Spleen (tissue), 11 donors: ENCODE measurements around the gene MEAK7. TPM values are rescaled to one million over a fixed set of nuclear protein-coding genes. Genes with fewer than 3 reads are reported as not detected.

ENCODE experiments used
- DNase-seq: peaks from one replicate; pipeline ENCODE4 v3.0.0-alpha.2; 2020
- H3K27ac ChIP-seq, 8 donors: fragments of 200-600 bp; sonication (generic) in 7 of 8; 1 replicate in 4 of 8; 2 replicates in 4 of 8; pipeline versions ENCODE4 v1.5.0 to v1.8.0; 2016 to 2021; ENCODE audit warnings: inconsistent platforms in 4 of 8, mild to moderate bottlenecking in 4 of 8, moderate library complexity in 1 of 8
- H3K27me3 ChIP-seq, 7 donors: fragments of 200-600 bp; sonication (generic) in 6 of 7; replicated peaks in 1 of 7; 1 replicate in 4 of 7; 2 replicates in 3 of 7; pipeline versions ENCODE4 v1.5.0 to v1.8.0; 2016 to 2021; ENCODE audit warnings: inconsistent platforms in 3 of 7, mild to moderate bottlenecking in 1 of 7
- H3K36me3 ChIP-seq, 6 donors: fragments of 200-600 bp; sonication (generic) in 5 of 6; 1 replicate in 4 of 6; 2 replicates in 2 of 6; pipeline versions ENCODE4 v1.5.0 to v1.8.0; 2016 to 2021; ENCODE audit warnings: inconsistent platforms in 2 of 6
- H3K4me1 ChIP-seq, 6 donors: fragments of 200-600 bp; sonication (generic) in 5 of 6; 1 replicate in 3 of 6; 2 replicates in 3 of 6; pipeline versions ENCODE4 v1.5.0 to v1.8.0; 2016 to 2021; ENCODE audit warnings: inconsistent platforms in 3 of 6
- H3K4me3 ChIP-seq, 8 donors: fragments of 200-600 bp; sonication (generic) in 7 of 8; 1 replicate in 4 of 8; 2 replicates in 4 of 8; pipeline versions ENCODE4 v1.5.0 to v1.8.0; 2016 to 2021; ENCODE audit warnings: inconsistent platforms in 4 of 8, mild to moderate bottlenecking in 4 of 8, moderate library complexity in 2 of 8
- H3K9me3 ChIP-seq, 8 donors: fragments of 200-600 bp; sonication (generic) in 7 of 8; 1 replicate in 4 of 8; 2 replicates in 4 of 8; pipeline versions ENCODE4 v1.5.0 to v1.8.0; 2016 to 2021; ENCODE audit warnings: inconsistent platforms in 4 of 8
- CTCF ChIP-seq, 11 experiments: fragments of 200-600 bp in 7 of 11; fragments of 450-650 bp in 4 of 11; sonication (generic) in 4 of 11; IDR thresholded peaks in 8 of 11; conservative IDR thresholded peaks in 3 of 11; 1 replicate in 7 of 11; 2 replicates in 4 of 11; pipeline versions ENCODE4 v1.4.0 to v1.8.0; 2016 to 2021; ENCODE audit warnings: antibody characterized with exemption in 11 of 11, inconsistent platforms in 4 of 11, mild to moderate bottlenecking in 1 of 11
- POLR2A ChIP-seq, 3 donors: fragments of 450-650 bp; IDR thresholded peaks; one replicate each; pipeline ENCODE4 v1.5.1; 2017; ENCODE audit warnings: antibody characterized with exemption in 3 of 3, mild to moderate bottlenecking in 1 of 3
- POLR2AphosphoS5 ChIP-seq, 3 donors: sonication (generic); formaldehyde crosslinking; IDR thresholded peaks; one replicate each; pipeline ENCODE4 v1.5.1; 2017; ENCODE audit warnings: antibody characterized with exemption in 3 of 3
- WGBS, 5 donors: extraction: QIAGEN DNeasy Blood & Tissue Kit in 3 of 5; methylation state at CpG; one replicate each; pipeline versions ENCODE4 v1.1.5 to v1.1.7; 2013 to 2018; 5-methylcytosine and 5-hydroxymethylcytosine counted together
- intact Hi-C: fragments of 100-400 bp; cut with DNase I; formaldehyde crosslinking; loops from one replicate; pipeline ENCODE4 v1.15.0; 2023; ENCODE audit warnings: low total_unique reads
- polyA plus RNA-seq, 3 donors: library from polyadenylated mRNA; stranded (reverse); fragments of 200-250 nt; gene quantifications; one replicate each; pipeline ENCODE4 v1.2.1, GENCODE V29; 2013
- total RNA-seq, 7 donors: library from RNA; depleted of rRNA in 3 of 7; stranded (reverse); fragments of >200 nt in 3 of 7; fragmentation: NEBNext Ultra II Directional in 4 of 7; extraction: Animal tissue kit (Norgen Biotek cat#: 25700) in 4 of 7; gene quantifications; one replicate each; pipeline versions ENCODE4 v1.1.0 to v1.2.1, GENCODE V29; 2016 to 2021
- donor health status: healthy with polysubstance abuse.
- donor health status: DM: no; HTN: no; CAD: no; lungs with moderate emphysema.
- donor health status: DM: no; HTN: no; CAD: no.
- donor health status: Bipolar disorder and iron deficiency.
- donor health status: healthy.
- donor health status: DM: no; HTN: no; CAD: no.
- donor health status: DM: yes; HTN: yes; CAD: no.

MEAK7 gene
- total and polyA plus RNA-seq, 10 donors, result 1.5 to 14.9 (median 10.2) TPM

- peaks cover 0 to 3% (median 0%) of the 10 kb centered on the region in 7 donors for H3K27me3 ChIP-seq
- TF ChIP-seq POLR2A (IDR thresholded peaks at IDR 0.05), result no peak
- TF ChIP-seq CTCF (IDR thresholded peaks at IDR 0.05 in 8 of 11, conservative IDR thresholded peaks at IDR 0.05 in 3 of 11), result no peak
- H3K27ac ChIP-seq, result peak overlapping the region in 7 of 8 donors; percentile 68 to 90 (median 77)
- H3K4me3 ChIP-seq, result peak overlapping the region in 1 of 8 donors; percentile 48
- intact Hi-C loops, result loop anchor here (10.0 kb wide), 1 partner anchor 65 kb away; the partner anchor contains the start of gene COTL1
- no peaks in the 10 kb centered on the region for H3K9me3 ChIP-seq
- H3K4me1 ChIP-seq, result peaks cover 6 to 83% (median 31%) of the 10 kb centered on the region in 6 donors
- 63 to 78% (median 65%) methylated on average over 4 of the region's 4 CpGs for WGBS, 5 donors
- H3K36me3 ChIP-seq, result no peaks in the 10 kb centered on the region
- peak; percentile 2 for DNase-seq
Measured at GRCh38 chr16:84550096-84550495, 45.6 kb upstream of the MEAK7 start.

GRCh38 chr16:84548971-84549844, 44.7 kb upstream of the MEAK7 start:
- H3K36me3 ChIP-seq, result no peaks in the 10 kb centered on the region
- no peaks in the 10 kb centered on the region for H3K9me3 ChIP-seq
- H3K4me1 ChIP-seq, result peaks cover 4 to 83% (median 29%) of the 10 kb centered on the region in 6 donors
- WGBS, 5 donors, result 42 to 59% (median 52%) methylated on average over 25 of the region's 25 CpGs
- no peak for TF ChIP-seq POLR2A (IDR thresholded peaks at IDR 0.05)
- TF ChIP-seq CTCF (IDR thresholded peaks at IDR 0.05 in 8 of 11, conservative IDR thresholded peaks at IDR 0.05 in 3 of 11), result peak in 3 of 11 experiments; percentile 15 to 17 (median 15)
- peak; percentile 81 to 87 (median 86) for TF ChIP-seq POLR2AphosphoS5 (IDR thresholded peaks at IDR 0.05)
- H3K4me3 ChIP-seq, result peak overlapping the region in 2 of 8 donors; percentile 2 to 48
- intact Hi-C loops, result no loop called here
- peaks cover 0 to 12% (median 0%) of the 10 kb centered on the region in 7 donors for H3K27me3 ChIP-seq
- DNase-seq, result peak; percentile 90
- peak overlapping the region; percentile 61 to 90 (median 76) for H3K27ac ChIP-seq

- Histone ChIP-seq H3K36me3 (no peaks in the 10 kb centered on the region), H3K4me3 (peak overlapping the region in 2 of 8 donors; percentile 2 to 48), H3K27ac (peak overlapping the region; percentile 59 to 90 (median 76)), H3K4me1 (peaks cover 3 to 81% (median 26%) of the 10 kb centered on the region in 6 donors), H3K27me3 (peaks cover 0 to 12% (median 0%) of the 10 kb centered on the region in 7 donors), H3K9me3 (no peaks in the 10 kb centered on the region)
- peak; percentile 76 for DNase-seq
- intact Hi-C loops, result no loop called here
- WGBS, 5 donors, result 64 to 83% (median 77%) methylated on average over 7 to 8 of the region's 8 CpGs
- no peak for TF ChIP-seq CTCF (IDR thresholded peaks at IDR 0.05 in 8 of 11, conservative IDR thresholded peaks at IDR 0.05 in 3 of 11)
- no peak for TF ChIP-seq POLR2AphosphoS5 (IDR thresholded peaks at IDR 0.05)
- no peak for TF ChIP-seq POLR2A (IDR thresholded peaks at IDR 0.05)
Measured at GRCh38 chr16:84548508-84548907, 44.0 kb upstream of the MEAK7 start.

GRCh38 chr16:84547546-84548061, 43.1 kb upstream of the MEAK7 start:
- intact Hi-C loops, result no loop called here
- Histone ChIP-seq H3K27me3 (peaks cover 0 to 12% (median 0%) of the 10 kb centered on the region in 7 donors), H3K4me1 (peaks cover 3 to 74% (median 24%) of the 10 kb centered on the region in 6 donors), H3K27ac (peak overlapping the region in 3 of 8 donors; percentile 83 to 90 (median 85)), H3K4me3 (no peak overlapping the region), H3K9me3 (no peaks in the 10 kb centered on the region), H3K36me3 (no peaks in the 10 kb centered on the region)
- 74 to 86% (median 83%) methylated on average over 11 to 12 of the region's 12 CpGs for WGBS, 5 donors
- no peak for TF ChIP-seq POLR2AphosphoS5 (IDR thresholded peaks at IDR 0.05)
- TF ChIP-seq CTCF (IDR thresholded peaks at IDR 0.05 in 8 of 11, conservative IDR thresholded peaks at IDR 0.05 in 3 of 11), result no peak
- DNase-seq, result peak; percentile 41
